ENCODE results near the gene ENPP4.

GRCh38 chr6:46104209-46104608 is 25.6 kb upstream of the ENPP4 start:
- no peak for TF ChIP-seq CTCF (IDR thresholded peaks at IDR 0.05)
- no peak for TF ChIP-seq POLR2A (IDR thresholded peaks at IDR 0.05)
- TF ChIP-seq POLR2AphosphoS5 (IDR thresholded peaks at IDR 0.05) = no peak
